ENCODE results near the gene ALOX12B. TPM values are rescaled to one million over a fixed set of nuclear protein-coding genes. Genes with fewer than 3 reads are reported as not detected.

The ALOX12B gene
- total RNA-seq, 4 donors from 2014 or later: not detected

DNA sequence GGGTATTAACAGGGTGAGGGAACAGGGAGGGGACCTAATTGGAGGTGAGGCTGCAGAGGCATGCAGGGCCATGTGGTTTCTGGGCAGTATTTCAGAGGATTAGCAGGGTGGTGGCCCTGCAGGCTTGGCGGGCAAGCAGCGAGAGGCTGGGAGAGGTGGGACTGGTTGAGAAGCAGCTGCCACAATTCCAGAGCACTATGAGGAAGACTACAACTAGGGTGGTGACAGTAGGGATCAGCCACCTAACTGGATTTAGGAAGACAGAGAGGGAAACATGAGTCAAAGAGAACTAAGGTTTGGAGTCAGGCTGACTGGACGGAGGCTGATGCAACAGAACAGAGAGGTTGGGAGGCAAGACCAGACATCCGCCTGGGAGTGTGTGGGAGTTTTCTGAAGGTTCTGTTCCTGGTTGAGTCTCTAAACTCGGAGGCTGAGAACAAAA lies 18.5 kb upstream of the ALOX12B start:
- H3K36me3 ChIP-seq: no peaks in the 10 kb centered on the region
- WGBS, 2 donors (ENCODE audit: low coverage in 1 of 2): 62 to 71% methylated on average over 5 of the region's 5 CpGs
- H3K27me3 ChIP-seq: peaks cover 30% of the 10 kb centered on the region
- in situ Hi-C loops (cut with MboI; ENCODE audit: low pct_ligation_motif_present in 1 of 4, low pct_unique_long_range_greater_than_20kb in 1 of 4, low sequenced_read_pairs in 3 of 4) (no loop called here), intact Hi-C loops (cut with DNase I; ENCODE audit: low total_unique reads) (no loop called here)
- no peak overlapping the region for H3K4me3 ChIP-seq
- DNase-seq: no peak
- H3K4me1 ChIP-seq: peaks cover 4 to 10% (median 7%) of the 10 kb centered on the region in 4 donors
- no peak overlapping the region for H3K27ac ChIP-seq
- TF ChIP-seq EP300 (IDR thresholded peaks at IDR 0.05; ENCODE audit: low read depth) (no peak), POLR2AphosphoS5 (IDR thresholded peaks at IDR 0.05) (no peak), CTCF (IDR thresholded peaks at IDR 0.05) (no peak), POLR2A (IDR thresholded peaks at IDR 0.05) (no peak)
- H3K9me3 ChIP-seq: no peaks in the 10 kb centered on the region

GRCh38 chr17:8104911-8105310 lies 17.4 kb upstream of the ALOX12B start:
- H3K36me3 ChIP-seq: no peaks in the 10 kb centered on the region
- 71 to 78% methylated on average over 5 to 8 of the region's 8 CpGs for WGBS, 2 donors (ENCODE audit: low coverage in 1 of 2)
- no peak overlapping the region for H3K4me3 ChIP-seq
- no peaks in the 10 kb centered on the region for H3K9me3 ChIP-seq
- intact Hi-C loops (cut with DNase I; ENCODE audit: low total_unique reads) (no loop called here), in situ Hi-C loops (cut with MboI; ENCODE audit: low pct_ligation_motif_present in 1 of 4, low pct_unique_long_range_greater_than_20kb in 1 of 4, low sequenced_read_pairs in 3 of 4) (no loop called here)
- no peak for DNase-seq
- no peak for TF ChIP-seq POLR2AphosphoS5 (IDR thresholded peaks at IDR 0.05)
- no peak for TF ChIP-seq EP300 (IDR thresholded peaks at IDR 0.05; ENCODE audit: low read depth)
- no peak for TF ChIP-seq CTCF (IDR thresholded peaks at IDR 0.05)
- no peak for TF ChIP-seq POLR2A (IDR thresholded peaks at IDR 0.05)
- H3K27ac ChIP-seq: no peak overlapping the region
- H3K27me3 ChIP-seq: peaks cover 20% of the 10 kb centered on the region
- H3K4me1 ChIP-seq: peaks cover 2 to 4% (median 3%) of the 10 kb centered on the region in 4 donors

GRCh38 chr17:8103549-8103948 lies 16.0 kb upstream of the ALOX12B start:
- peaks cover 6% of the 10 kb centered on the region for H3K27me3 ChIP-seq
- no peak for TF ChIP-seq EP300 (IDR thresholded peaks at IDR 0.05; ENCODE audit: low read depth)
- WGBS, 2 donors (ENCODE audit: low coverage in 1 of 2): 60 to 62% methylated on average over 1 to 4 of the region's 4 CpGs
- in situ Hi-C loops (cut with MboI; ENCODE audit: low pct_ligation_motif_present in 1 of 4, low pct_unique_long_range_greater_than_20kb in 1 of 4, low sequenced_read_pairs in 3 of 4): no loop called here
- intact Hi-C loops (cut with DNase I; ENCODE audit: low total_unique reads): no loop called here
- no peaks in the 10 kb centered on the region for H3K4me1 ChIP-seq
- no peaks in the 10 kb centered on the region for H3K9me3 ChIP-seq
- DNase-seq: no peak
- no peak overlapping the region for H3K27ac ChIP-seq
- no peaks in the 10 kb centered on the region for H3K36me3 ChIP-seq
- no peak overlapping the region for H3K4me3 ChIP-seq

- Histone ChIP-seq H3K27ac (no peak overlapping the region), H3K9me3 (no peaks in the 10 kb centered on the region), H3K4me3 (no peak overlapping the region), H3K36me3 (no peaks in the 10 kb centered on the region), H3K4me1 (no peaks in the 10 kb centered on the region), H3K27me3 (no peaks in the 10 kb centered on the region)
- WGBS, 2 donors (ENCODE audit: low coverage in 1 of 2): 76 to 83% methylated on average over 5 to 6 of the region's 6 CpGs
- intact Hi-C loops (cut with DNase I; ENCODE audit: low total_unique reads): no loop called here
- TF ChIP-seq POLR2AphosphoS5 (IDR thresholded peaks at IDR 0.05) (no peak), CTCF (IDR thresholded peaks at IDR 0.05) (no peak), EP300 (IDR thresholded peaks at IDR 0.05; ENCODE audit: low read depth) (no peak), POLR2A (IDR thresholded peaks at IDR 0.05) (no peak)
- in situ Hi-C loops (cut with MboI; ENCODE audit: low pct_ligation_motif_present in 1 of 4, low pct_unique_long_range_greater_than_20kb in 1 of 4, low sequenced_read_pairs in 3 of 4): no loop called here
- no peak for DNase-seq
These were observed 14.2 kb upstream of the ALOX12B start for GRCh38 chr17:8101721-8102120.

DNA sequence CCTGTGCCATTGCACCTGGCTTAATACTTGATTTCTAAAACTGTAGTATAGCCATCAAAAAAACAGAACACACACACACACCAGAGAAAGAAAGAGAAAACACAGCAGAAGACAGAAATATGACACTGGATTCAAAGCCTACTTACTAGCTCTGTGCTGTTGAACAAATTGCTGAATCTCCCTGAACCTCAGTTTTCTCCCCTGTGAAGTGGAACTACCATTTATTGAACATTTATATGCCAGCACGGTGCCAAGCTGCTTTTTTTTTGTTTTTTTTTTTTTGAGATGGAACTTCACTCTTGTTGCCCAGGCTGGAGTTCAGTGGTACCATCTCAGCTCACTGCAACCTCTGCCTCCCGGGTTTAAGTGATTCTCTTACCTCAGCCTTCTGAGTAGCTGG lies 13.2 kb upstream of the ALOX12B start:
- in situ Hi-C loops (cut with MboI; ENCODE audit: low pct_ligation_motif_present in 1 of 4, low pct_unique_long_range_greater_than_20kb in 1 of 4, low sequenced_read_pairs in 3 of 4) (no loop called here), intact Hi-C loops (cut with DNase I; ENCODE audit: low total_unique reads) (no loop called here)
- no peak overlapping the region for H3K27ac ChIP-seq
- TF ChIP-seq CTCF (IDR thresholded peaks at IDR 0.05) (no peak), POLR2A (IDR thresholded peaks at IDR 0.05) (no peak), EP300 (IDR thresholded peaks at IDR 0.05; ENCODE audit: low read depth) (no peak), POLR2AphosphoS5 (IDR thresholded peaks at IDR 0.05) (no peak)
- H3K4me1 ChIP-seq: no peaks in the 10 kb centered on the region
- no peak for DNase-seq
- H3K4me3 ChIP-seq: no peak overlapping the region
- H3K27me3 ChIP-seq: no peaks in the 10 kb centered on the region
- no peaks in the 10 kb centered on the region for H3K9me3 ChIP-seq
- no peaks in the 10 kb centered on the region for H3K36me3 ChIP-seq
- WGBS, 2 donors (ENCODE audit: low coverage in 1 of 2): 72 to 74% methylated on average over 2 of the region's 2 CpGs

Data from transverse colon (tissue), 4 donors.